Tibial nerve (tissue), 4 donors: Measurements from ENCODE around the gene ATP6V1F.

ENCODE experiments used
- EP300 ChIP-seq, 2 donors: sonication (generic); formaldehyde crosslinking; IDR thresholded peaks; one replicate each; pipeline ENCODE4 v1.6.1; 2017; ENCODE audit warnings: antibody characterized with exemption in 2 of 2, mild to moderate bottlenecking in 1 of 2
- TF ChIP-seq, protein P1 (sequence below), 5 experiments: fragments of 200-600 bp in 3 of 5; fragments of 450-650 bp in 2 of 5; sonication (generic) in 3 of 5; IDR thresholded peaks; one replicate each; pipeline ENCODE4 v1.5.1; 2016 to 2019; ENCODE audit warnings: antibody characterized with exemption in 5 of 5, mild to moderate bottlenecking in 3 of 5, moderate library complexity in 2 of 5

- TF ChIP-seq, protein P1, sequence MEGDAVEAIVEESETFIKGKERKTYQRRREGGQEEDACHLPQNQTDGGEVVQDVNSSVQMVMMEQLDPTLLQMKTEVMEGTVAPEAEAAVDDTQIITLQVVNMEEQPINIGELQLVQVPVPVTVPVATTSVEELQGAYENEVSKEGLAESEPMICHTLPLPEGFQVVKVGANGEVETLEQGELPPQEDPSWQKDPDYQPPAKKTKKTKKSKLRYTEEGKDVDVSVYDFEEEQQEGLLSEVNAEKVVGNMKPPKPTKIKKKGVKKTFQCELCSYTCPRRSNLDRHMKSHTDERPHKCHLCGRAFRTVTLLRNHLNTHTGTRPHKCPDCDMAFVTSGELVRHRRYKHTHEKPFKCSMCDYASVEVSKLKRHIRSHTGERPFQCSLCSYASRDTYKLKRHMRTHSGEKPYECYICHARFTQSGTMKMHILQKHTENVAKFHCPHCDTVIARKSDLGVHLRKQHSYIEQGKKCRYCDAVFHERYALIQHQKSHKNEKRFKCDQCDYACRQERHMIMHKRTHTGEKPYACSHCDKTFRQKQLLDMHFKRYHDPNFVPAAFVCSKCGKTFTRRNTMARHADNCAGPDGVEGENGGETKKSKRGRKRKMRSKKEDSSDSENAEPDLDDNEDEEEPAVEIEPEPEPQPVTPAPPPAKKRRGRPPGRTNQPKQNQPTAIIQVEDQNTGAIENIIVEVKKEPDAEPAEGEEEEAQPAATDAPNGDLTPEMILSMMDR (IDR thresholded peaks at IDR 0.05): no peak
- no peak for TF ChIP-seq EP300 (IDR thresholded peaks at IDR 0.05)
Observed at GRCh38 chr7:128874140-128875031, 11.7 kb downstream of the ATP6V1F start.
